Progenitor cell of endocrine pancreas (in vitro differentiated cells): Measurements from ENCODE around the gene DHX58. TPM values are rescaled to one million over a fixed set of nuclear protein-coding genes. Genes with fewer than 3 reads are reported as not detected.

Source experiments
- DNase-seq: peaks from one replicate; pipeline ENCODE4 v3.0.0; 2021; ENCODE audit warnings: low spot score; ENCODE audit not compliant: unreplicated experiment
- H3K27ac Mint-ChIP-seq: 2 replicates; pipeline ENCODE4 v1.8.0; 2021; ENCODE audit warnings: mild to moderate bottlenecking, moderate library complexity, mixed read lengths
- H3K27me3 Mint-ChIP-seq: 2 replicates; pipeline ENCODE4 v1.8.0; 2021; ENCODE audit warnings: mixed read lengths
- H3K36me3 Mint-ChIP-seq: 2 replicates; pipeline ENCODE4 v1.8.0; 2022; ENCODE audit warnings: mixed read lengths; ENCODE audit not compliant: insufficient read depth
- H3K4me1 Mint-ChIP-seq: 2 replicates; pipeline ENCODE4 v1.8.0; 2021; ENCODE audit warnings: low read depth, mixed read lengths
- H3K4me3 Mint-ChIP-seq: 2 replicates; pipeline ENCODE4 v1.8.0; 2021; ENCODE audit warnings: low read depth, mild to moderate bottlenecking, moderate library complexity, mixed read lengths
- H3K9me3 Mint-ChIP-seq: 2 replicates; pipeline ENCODE4 v1.8.0; 2021; ENCODE audit warnings: low read depth, mixed read lengths
- CTCF ChIP-seq: fragments of 200-600 bp; sonication (generic); IDR thresholded peaks from one replicate; pipeline ENCODE4 v1.5.0; 2021; ENCODE audit warnings: antibody characterized with exemption, mild to moderate bottlenecking; ENCODE audit not compliant: unreplicated experiment
- total RNA-seq: library from RNA; stranded (reverse); gene quantifications from 2 replicates; pipeline ENCODE4 v1.2.1, GENCODE V29; 2021

Gene DHX58
- total RNA-seq, 1 donor from 2014 or later = 0.43 TPM

GRCh38 chr17:42106009-42106408, 6.5 kb downstream of the DHX58 start:
- H3K4me1 Mint-ChIP-seq = no peaks in the 10 kb centered on the region
- DNase-seq = no peak
- no peak for TF ChIP-seq CTCF
- H3K27me3 Mint-ChIP-seq = peaks cover 66% of the 10 kb centered on the region
- H3K36me3 Mint-ChIP-seq = no peaks in the 10 kb centered on the region
- H3K9me3 Mint-ChIP-seq = no peaks in the 10 kb centered on the region
- no peak overlapping the region for H3K27ac Mint-ChIP-seq
- no peak overlapping the region for H3K4me3 Mint-ChIP-seq

- Mint-ChIP-seq H3K36me3 (no peaks in the 10 kb centered on the region), H3K27ac (no peak overlapping the region), H3K27me3 (peaks cover 67% of the 10 kb centered on the region), H3K9me3 (no peaks in the 10 kb centered on the region), H3K4me1 (no peaks in the 10 kb centered on the region), H3K4me3 (no peak overlapping the region)
- no peak for DNase-seq
- TF ChIP-seq CTCF = no peak
Observed at GRCh38 chr17:42104264-42104663, 8.2 kb downstream of the DHX58 start.

- H3K36me3 Mint-ChIP-seq = no peaks in the 10 kb centered on the region
- no peak overlapping the region for H3K27ac Mint-ChIP-seq
- no peak overlapping the region for H3K4me3 Mint-ChIP-seq
- no peak for DNase-seq
- peaks cover 66% of the 10 kb centered on the region for H3K27me3 Mint-ChIP-seq
- no peaks in the 10 kb centered on the region for H3K9me3 Mint-ChIP-seq
- no peak for TF ChIP-seq CTCF
- no peaks in the 10 kb centered on the region for H3K4me1 Mint-ChIP-seq
Observed at GRCh38 chr17:42103221-42103954, 9.1 kb downstream of the DHX58 start.

GRCh38 chr17:42101513-42102292, 10.8 kb downstream of the DHX58 start:
- Mint-ChIP-seq H3K27me3 (peaks cover 69% of the 10 kb centered on the region), H3K4me1 (no peaks in the 10 kb centered on the region), H3K4me3 (no peak overlapping the region), H3K27ac (no peak overlapping the region), H3K9me3 (no peaks in the 10 kb centered on the region), H3K36me3 (no peaks in the 10 kb centered on the region)
- peak; percentile 78 for DNase-seq
- peak; percentile 78 for TF ChIP-seq CTCF

- peaks cover 76% of the 10 kb centered on the region for H3K27me3 Mint-ChIP-seq
- H3K4me3 Mint-ChIP-seq = no peak overlapping the region
- DNase-seq = no peak
- no peaks in the 10 kb centered on the region for H3K4me1 Mint-ChIP-seq
- no peak for TF ChIP-seq CTCF
- H3K36me3 Mint-ChIP-seq = no peaks in the 10 kb centered on the region
- H3K9me3 Mint-ChIP-seq = no peaks in the 10 kb centered on the region
- no peak overlapping the region for H3K27ac Mint-ChIP-seq
Observed at GRCh38 chr17:42098730-42099399, 13.6 kb downstream of the DHX58 start.
